Activated T-helper 2 cell treated with anti-CD3 and anti-CD28 coated beads, Interferon-gamma antibody, Interleukin-2, Interleukin-4, amounts not matched to agents 10 μg/mL and 5 μg/mL and 100 μg/mL, durations not matched to agents 14 hours and 24 hours and 36 hours (primary cell): ENCODE data around the gene SOCS4. TPM values are rescaled to one million over a fixed set of nuclear protein-coding genes. Genes with fewer than 3 reads are reported as not detected.
"Not testable (repeated sequence)": the region's sequence is repeated elsewhere in the genome, so short reads cannot be mapped to it uniquely, and the experiment has no call there.

Experiments
- DNase-seq: peaks from one replicate; pipeline ENCODE4 v3.0.0; 2021; ENCODE audit warnings: low spot score
- H3K27ac Mint-ChIP-seq: one replicate; pipeline ENCODE4 v1.8.0; 2021; ENCODE audit warnings: mixed read lengths
- H3K27me3 Mint-ChIP-seq: one replicate; pipeline ENCODE4 v1.8.0; 2021; ENCODE audit warnings: low read depth, mixed read lengths
- H3K36me3 Mint-ChIP-seq: one replicate; pipeline ENCODE4 v1.8.0; 2021; ENCODE audit warnings: low read depth, mixed read lengths
- H3K4me1 Mint-ChIP-seq: one replicate; pipeline ENCODE4 v1.8.0; 2021; ENCODE audit warnings: low read depth, mixed read lengths
- H3K4me3 Mint-ChIP-seq: one replicate; pipeline ENCODE4 v1.8.0; 2021; ENCODE audit warnings: low read depth, mild to moderate bottlenecking, moderate library complexity, mixed read lengths
- H3K9me3 Mint-ChIP-seq: one replicate; pipeline ENCODE4 v1.8.0; 2021; ENCODE audit warnings: mixed read lengths
- intact Hi-C: fragments of 100-400 bp; cut with micrococcal nuclease; formaldehyde crosslinking; loops from one replicate; pipeline ENCODE4 v1.15.1; 2023
- total RNA-seq: library from RNA; stranded (reverse); gene quantifications from 2 replicates; pipeline ENCODE4 v1.2.3, GENCODE V29; 2022

SOCS4 gene
- total RNA-seq, 1 donor from 2014 or later: 35.1 TPM

DNA sequence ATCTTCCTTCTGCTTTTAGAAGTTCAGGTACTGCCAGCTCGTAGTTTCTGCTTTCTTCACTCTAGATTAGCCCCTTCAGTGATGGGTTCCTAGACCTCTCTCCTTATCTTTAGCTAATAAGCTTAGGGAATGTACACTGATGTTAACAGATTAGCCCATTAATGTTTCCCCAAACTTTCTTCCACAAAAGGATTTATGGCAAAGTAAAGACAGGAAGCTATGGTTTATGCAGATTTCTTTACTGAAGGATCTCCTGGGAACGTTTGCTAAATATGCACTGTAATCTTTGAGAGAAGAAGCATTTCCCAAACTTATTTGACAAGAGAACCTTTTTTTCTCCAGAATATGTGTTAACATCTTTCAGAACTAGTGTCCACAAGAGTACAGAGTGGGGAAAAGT lies 4.2 kb downstream of the SOCS4 start:
- H3K4me1 Mint-ChIP-seq: peaks cover 30% of the 10 kb centered on the region
- intact Hi-C loops: no loop called here
- H3K27me3 Mint-ChIP-seq: no peaks in the 10 kb centered on the region
- DNase-seq: no peak
- no peak overlapping the region for H3K27ac Mint-ChIP-seq
- H3K4me3 Mint-ChIP-seq: no peak overlapping the region
- peaks cover 54% of the 10 kb centered on the region for H3K36me3 Mint-ChIP-seq
- no peaks in the 10 kb centered on the region for H3K9me3 Mint-ChIP-seq

DNA sequence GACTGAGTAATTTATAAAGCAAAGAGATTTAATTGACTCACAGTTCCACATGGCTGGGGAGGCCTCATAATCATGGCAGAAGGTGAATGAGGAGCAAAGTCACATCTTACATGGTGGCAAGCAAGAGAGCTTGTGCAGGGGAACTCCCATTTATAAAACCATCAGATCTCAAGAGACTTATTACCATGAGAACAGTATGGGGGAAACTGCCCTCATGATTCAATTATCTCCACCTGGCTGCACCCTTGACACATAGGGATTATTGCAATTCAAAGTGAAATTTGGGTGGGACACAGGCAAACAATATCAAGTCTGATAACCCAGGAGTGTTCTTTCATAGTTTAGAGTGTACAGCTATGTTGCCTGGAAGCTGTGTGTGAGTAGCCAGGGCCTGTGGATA lies 11.0 kb downstream of the SOCS4 start:
- peaks cover 70% of the 10 kb centered on the region for H3K36me3 Mint-ChIP-seq
- intact Hi-C loops: not testable (repeated sequence)

DNA sequence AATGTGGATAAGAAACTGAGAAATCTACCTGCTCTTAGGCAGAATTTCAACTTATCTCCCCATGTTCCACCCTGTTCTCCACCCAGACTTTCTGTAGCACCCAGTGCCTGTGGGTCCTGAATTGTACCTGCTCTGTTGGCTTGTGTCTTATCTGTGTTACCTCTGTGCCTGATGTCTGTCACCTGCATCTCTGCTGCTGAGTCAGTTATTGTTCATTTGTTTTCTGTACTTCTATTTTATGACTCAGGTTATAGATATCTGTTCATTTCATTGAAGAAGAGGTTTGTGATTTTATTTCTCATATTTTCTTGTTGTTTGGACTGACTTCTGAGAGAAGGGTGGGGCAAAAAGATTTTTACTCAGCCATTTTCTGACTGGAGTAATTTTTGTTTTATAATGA lies 11.7 kb downstream of the SOCS4 start:
- Mint-ChIP-seq H3K36me3 (peaks cover 72% of the 10 kb centered on the region), H3K27ac (no peak overlapping the region)

More for the DNA sequence above, 11.0 kb downstream of the SOCS4 start:
- H3K9me3 Mint-ChIP-seq, H3K27ac Mint-ChIP-seq, H3K4me1 Mint-ChIP-seq, H3K27me3 Mint-ChIP-seq, H3K4me3 Mint-ChIP-seq, DNase-seq: not testable (repeated sequence)

DNA sequence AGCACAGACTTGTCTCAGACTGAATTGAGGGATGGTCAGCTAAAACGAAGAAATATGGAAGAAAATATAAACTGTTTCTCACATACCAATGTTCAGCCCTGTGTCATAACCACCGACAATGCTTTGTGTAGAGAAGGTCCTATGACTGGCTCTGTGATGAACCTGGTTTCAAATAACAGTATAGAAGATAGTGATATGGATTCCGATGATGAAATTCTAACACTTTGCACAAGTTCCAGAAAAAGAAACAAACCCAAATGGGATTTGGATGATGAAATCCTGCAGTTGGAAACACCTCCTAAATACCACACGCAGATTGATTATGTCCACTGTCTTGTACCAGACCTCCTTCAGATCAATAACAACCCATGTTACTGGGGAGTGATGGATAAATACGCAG lies 16.5 kb downstream of the SOCS4 start:
- H3K27ac Mint-ChIP-seq: no peak overlapping the region
- no peak overlapping the region for H3K4me3 Mint-ChIP-seq
- peaks cover 8% of the 10 kb centered on the region for H3K4me1 Mint-ChIP-seq
- no peak for DNase-seq
- H3K9me3 Mint-ChIP-seq: no peaks in the 10 kb centered on the region
- H3K27me3 Mint-ChIP-seq: no peaks in the 10 kb centered on the region
- H3K36me3 Mint-ChIP-seq: peaks cover 43% of the 10 kb centered on the region
- intact Hi-C loops: no loop called here

More for the DNA sequence above, 11.7 kb downstream of the SOCS4 start:
- Mint-ChIP-seq H3K27me3 (no peaks in the 10 kb centered on the region), H3K4me1 (peaks cover 3% of the 10 kb centered on the region), H3K9me3 (peaks cover 5% of the 10 kb centered on the region), H3K4me3 (no peak overlapping the region)
- intact Hi-C loops: no loop called here
- DNase-seq: no peak

DNA sequence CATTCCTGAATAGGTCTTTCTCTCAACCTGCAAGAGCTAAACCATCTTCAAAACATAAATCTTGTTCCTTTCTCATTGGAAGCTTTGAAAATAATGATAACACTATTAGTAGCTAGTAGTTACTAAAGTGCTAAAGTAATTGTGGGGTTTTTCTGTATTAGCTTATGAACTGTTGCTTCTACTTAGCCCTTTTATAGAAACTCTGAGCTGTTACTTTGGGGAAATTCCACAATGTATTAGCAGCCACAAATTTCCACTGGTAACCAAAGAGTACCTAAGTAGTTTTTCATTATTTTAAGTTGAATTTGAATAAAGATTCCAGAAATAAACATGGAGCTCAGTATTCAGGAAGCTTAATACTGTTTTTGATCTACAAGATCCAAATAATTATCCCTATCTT lies 18.1 kb downstream of the SOCS4 start:
- H3K36me3 Mint-ChIP-seq: peaks cover 28% of the 10 kb centered on the region
- no peak for DNase-seq
- no peaks in the 10 kb centered on the region for H3K9me3 Mint-ChIP-seq
- no peak overlapping the region for H3K27ac Mint-ChIP-seq
- H3K4me1 Mint-ChIP-seq: peaks cover 6% of the 10 kb centered on the region
- no peaks in the 10 kb centered on the region for H3K27me3 Mint-ChIP-seq
- intact Hi-C loops: no loop called here
- no peak overlapping the region for H3K4me3 Mint-ChIP-seq

DNA sequence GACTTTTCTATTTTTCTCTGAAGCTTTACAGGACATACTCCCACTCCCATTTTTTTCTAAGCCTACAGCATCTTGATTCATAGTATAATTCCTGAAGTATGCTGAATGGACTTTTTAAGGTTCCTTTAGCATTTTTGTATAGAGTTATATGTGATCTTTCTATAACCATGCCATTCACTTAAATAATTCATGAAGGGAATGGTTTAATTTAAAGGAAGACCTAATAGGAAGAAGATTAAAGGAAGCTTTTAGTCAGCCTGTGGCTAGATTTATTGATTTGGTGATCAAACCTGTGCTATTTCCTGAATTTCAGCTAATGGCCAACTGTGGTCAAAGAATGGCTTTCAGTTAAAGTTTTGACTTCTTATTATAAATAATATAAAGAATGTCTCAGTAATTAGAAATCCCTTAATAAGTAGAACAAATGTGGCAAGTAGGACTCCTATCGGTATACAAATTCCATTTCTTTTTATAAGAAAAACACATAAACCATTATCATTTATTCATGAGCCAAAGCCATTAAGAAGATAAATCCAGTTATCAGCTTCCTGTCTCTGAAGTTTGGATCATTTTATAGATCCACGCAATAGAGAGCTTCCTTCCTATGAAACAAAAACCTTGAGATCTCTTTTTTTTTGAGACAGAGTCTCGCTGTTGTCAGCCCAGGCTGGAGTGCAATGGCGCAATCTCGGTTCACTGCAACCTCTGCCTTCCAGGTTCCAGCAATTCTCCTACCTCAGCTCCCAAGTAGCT lies 20.4 kb downstream of the SOCS4 start:
- Mint-ChIP-seq H3K36me3 (peaks cover 26% of the 10 kb centered on the region), H3K4me3 (no peak overlapping the region), H3K9me3 (no peaks in the 10 kb centered on the region), H3K27ac (no peak overlapping the region), H3K4me1 (peaks cover 16% of the 10 kb centered on the region), H3K27me3 (no peaks in the 10 kb centered on the region)
- DNase-seq: no peak
- intact Hi-C loops: no loop called here

DNA sequence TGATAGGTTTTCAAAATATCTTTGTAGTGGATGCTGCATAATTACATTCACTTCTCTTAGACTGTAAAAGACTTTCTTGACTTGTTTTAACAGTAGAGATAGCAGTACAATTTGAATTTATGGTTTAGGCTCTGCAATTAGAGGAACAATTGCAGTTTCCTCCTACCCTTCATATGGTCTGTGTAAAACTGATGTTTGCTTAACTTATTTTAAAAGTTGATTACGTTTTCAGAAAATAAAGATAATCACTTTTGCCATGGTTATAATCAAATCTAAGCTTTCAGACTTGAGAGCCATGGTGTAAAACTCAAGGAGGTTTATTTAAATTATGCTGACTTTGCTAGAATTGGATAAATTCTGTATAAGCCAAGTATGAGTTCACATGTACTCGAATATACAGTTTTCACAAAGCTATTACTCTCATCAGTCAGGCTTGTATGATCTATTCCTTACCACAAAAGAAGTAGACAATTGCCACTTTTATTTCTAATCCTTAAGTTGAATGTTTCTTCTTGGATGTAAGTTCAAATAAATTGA lies 21.9 kb downstream of the SOCS4 start:
- H3K36me3 Mint-ChIP-seq: peaks cover 26% of the 10 kb centered on the region
- no peaks in the 10 kb centered on the region for H3K9me3 Mint-ChIP-seq
- no peak for DNase-seq
- H3K4me1 Mint-ChIP-seq: peaks cover 29% of the 10 kb centered on the region
- no peak overlapping the region for H3K4me3 Mint-ChIP-seq
- intact Hi-C loops: no loop called here
- H3K27ac Mint-ChIP-seq: no peak overlapping the region
- H3K27me3 Mint-ChIP-seq: no peaks in the 10 kb centered on the region

DNA sequence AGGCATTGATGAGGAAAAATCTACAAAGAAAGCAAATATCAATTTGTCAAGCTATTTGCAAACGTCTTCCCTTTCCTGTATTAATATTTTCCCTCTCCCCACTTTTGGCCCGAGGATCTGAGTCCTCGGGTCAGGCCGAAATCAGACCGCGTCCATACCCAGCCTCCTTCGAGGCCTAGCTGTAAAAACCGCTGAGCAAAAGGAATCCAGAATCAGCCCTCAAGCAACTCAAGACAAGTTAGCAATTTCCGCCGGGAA lies 24.1 kb downstream of the SOCS4 start:
- Mint-ChIP-seq H3K36me3 (peaks cover 30% of the 10 kb centered on the region), H3K9me3 (no peaks in the 10 kb centered on the region), H3K4me3 (peak overlapping the region; percentile 86), H3K4me1 (peaks cover 35% of the 10 kb centered on the region), H3K27ac (peak overlapping the region; percentile 92), H3K27me3 (no peaks in the 10 kb centered on the region)
- intact Hi-C loops: loop anchor here (1.0 to 5.0 kb wide), 2 partner anchors 24 to 149 kb away; partner anchors contain the start of genes GCH1, SOCS4 and WDHD1
- DNase-seq: no peak

DNA sequence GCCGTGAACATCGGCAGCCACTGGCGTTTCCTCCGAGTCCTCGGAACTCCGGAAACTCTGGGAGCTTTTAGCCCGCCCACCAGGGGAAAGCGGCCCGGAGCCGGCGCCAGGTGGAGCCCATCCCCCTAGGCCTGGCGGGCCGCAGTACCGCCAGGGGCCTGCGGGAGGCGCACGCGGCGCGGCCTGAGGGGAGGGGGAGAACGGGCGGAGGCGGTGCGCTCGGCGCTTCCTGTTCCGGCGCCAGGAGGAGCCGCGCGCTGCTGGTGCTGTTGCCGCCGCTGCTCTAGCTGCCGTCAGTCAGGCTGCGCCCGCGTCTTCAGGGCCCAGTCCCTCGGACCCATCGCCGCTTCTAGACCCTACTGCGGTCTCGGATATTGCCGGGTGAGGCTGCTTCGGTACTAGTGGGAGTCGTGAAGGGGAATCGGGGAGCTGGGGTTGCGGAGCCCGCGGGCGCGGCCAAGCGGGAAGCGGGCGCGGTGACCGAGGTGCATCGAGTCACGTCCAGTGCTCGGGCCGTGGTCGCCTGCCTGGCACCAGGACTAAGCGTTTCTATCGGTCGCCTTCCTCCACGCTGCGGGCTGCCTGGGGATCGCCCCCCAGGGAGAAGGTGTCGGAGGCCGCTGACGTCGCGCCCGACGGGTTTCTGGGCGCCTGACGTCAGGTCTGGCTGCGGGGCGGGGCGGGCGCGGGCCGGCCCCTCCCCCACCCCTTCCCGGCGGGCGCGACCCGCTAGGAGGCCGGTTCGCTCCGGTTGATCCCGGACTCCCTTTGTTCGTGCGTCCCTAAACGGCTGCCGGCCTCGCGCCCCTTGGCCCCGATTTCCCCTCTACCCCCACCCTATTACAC lies 24.6 kb downstream of the SOCS4 start, which contains the start of gene MAPK1IP1L:
TSS of gene MAPK1IP1L (plus strand) at position 225 of the 846 bp plus-strand sequence. CDS start 10,037 bp downstream, outside the sequence.
- peaks cover 35% of the 10 kb centered on the region for H3K4me1 Mint-ChIP-seq
- H3K4me3 Mint-ChIP-seq: peak within 1 kb of the TSS; percentile 86
- H3K27me3 Mint-ChIP-seq: no peaks in the 10 kb centered on the region
- intact Hi-C loops: loop anchor here (1.0 to 5.0 kb wide), 2 partner anchors 24 to 149 kb away; partner anchors contain the start of genes GCH1, SOCS4 and WDHD1
- peak within 1 kb of the TSS; percentile 92 for H3K27ac Mint-ChIP-seq
- DNase-seq: peak; percentile 89
- peaks cover 30% of the 10 kb centered on the region for H3K36me3 Mint-ChIP-seq
- no peaks in the 10 kb centered on the region for H3K9me3 Mint-ChIP-seq

DNA sequence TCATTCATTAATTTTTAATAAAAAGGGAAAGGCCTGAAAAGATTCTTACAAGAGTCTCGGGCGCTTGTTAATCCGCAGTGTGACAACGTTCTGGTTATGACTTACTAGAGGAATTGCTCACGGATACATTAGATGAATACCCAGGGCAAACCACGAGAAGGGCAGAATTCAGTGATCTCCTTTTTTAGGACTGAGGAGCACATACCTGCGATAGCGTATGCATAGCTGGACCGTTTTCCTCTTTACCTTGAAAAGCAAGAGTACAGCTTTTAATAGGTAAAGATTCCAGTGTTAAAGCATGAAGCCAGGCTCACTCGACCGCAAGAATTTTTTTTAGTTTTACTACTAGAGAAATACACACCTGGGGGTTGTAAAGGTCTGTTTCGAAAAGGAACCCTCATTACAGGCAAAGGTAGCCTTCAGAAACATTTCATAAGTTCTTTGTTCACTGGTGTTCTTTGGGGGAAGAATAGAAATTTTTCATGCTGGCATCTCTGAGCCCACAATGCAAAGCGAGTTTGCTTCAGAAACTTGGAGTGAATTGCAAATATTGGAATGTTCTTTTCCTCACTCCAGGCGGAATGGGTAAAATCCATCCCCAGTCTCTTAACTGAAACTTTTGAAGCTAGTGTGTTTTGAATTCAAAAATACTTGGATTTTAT lies 25.4 kb downstream of the SOCS4 start:
- Mint-ChIP-seq H3K27ac (peak overlapping the region; percentile 92), H3K36me3 (peaks cover 33% of the 10 kb centered on the region), H3K27me3 (no peaks in the 10 kb centered on the region), H3K9me3 (no peaks in the 10 kb centered on the region), H3K4me3 (peak overlapping the region; percentile 86), H3K4me1 (peaks cover 34% of the 10 kb centered on the region)
- no peak for DNase-seq
- intact Hi-C loops: loop anchor here (5.0 kb wide), 1 partner anchor 150 kb away; the partner anchor contains the start of gene GCH1

DNA sequence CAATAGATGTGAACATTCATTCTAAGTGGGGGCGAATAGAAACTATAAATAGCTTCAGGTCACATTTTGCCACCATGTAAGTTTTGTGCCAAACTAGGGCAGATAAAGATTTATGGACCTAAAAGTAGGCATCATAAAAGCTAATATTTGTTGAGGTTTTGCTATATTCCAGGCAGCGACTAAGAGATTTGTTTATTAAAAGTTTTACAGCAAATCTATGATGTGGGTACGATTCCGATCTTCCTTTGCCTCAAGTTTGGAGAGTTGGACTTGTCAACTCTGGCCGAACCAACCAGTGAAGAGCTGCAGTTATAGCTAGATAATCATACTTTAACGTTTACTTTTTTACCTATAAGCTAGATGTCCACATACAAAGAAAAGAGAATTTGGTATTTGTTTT lies 26.0 kb downstream of the SOCS4 start:
- no peaks in the 10 kb centered on the region for H3K27me3 Mint-ChIP-seq
- peaks cover 37% of the 10 kb centered on the region for H3K36me3 Mint-ChIP-seq
- H3K4me3 Mint-ChIP-seq: peak overlapping the region; percentile 86
- DNase-seq: no peak
- H3K4me1 Mint-ChIP-seq: peaks cover 34% of the 10 kb centered on the region
- peak overlapping the region; percentile 92 for H3K27ac Mint-ChIP-seq
- H3K9me3 Mint-ChIP-seq: no peaks in the 10 kb centered on the region
- intact Hi-C loops: loop anchor here (5.0 kb wide), 1 partner anchor 151 kb away; the partner anchor contains the start of gene GCH1

DNA sequence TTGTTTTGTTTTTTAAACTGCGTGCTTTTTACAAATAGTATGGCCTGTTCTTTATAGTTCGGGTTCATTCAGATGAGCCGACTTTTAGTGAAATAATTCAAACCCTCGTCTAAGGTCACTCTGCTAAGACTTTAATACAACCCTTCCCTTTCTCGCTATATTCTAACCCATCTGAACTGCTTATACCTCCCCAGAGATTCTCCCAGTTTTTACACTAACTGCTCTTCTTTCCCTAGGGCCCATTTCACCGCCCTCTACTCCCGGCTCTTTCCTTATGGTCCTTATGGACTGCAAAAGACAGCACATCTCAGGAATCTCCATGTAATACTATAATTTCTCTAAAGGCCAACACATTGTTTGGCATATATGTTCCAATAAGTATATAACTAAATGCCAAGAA lies 26.5 kb downstream of the SOCS4 start:
- Mint-ChIP-seq H3K4me1 (peaks cover 38% of the 10 kb centered on the region), H3K36me3 (peaks cover 41% of the 10 kb centered on the region), H3K4me3 (peak overlapping the region; percentile 86), H3K9me3 (no peaks in the 10 kb centered on the region), H3K27me3 (no peaks in the 10 kb centered on the region), H3K27ac (peak overlapping the region; percentile 62)
- DNase-seq: no peak
- intact Hi-C loops: loop anchor here (5.0 kb wide), 1 partner anchor 151 kb away; the partner anchor contains the start of gene GCH1
